SK-N-SH (cell line): ENCODE results near the gene TPRKB. TPM values are rescaled to one million over a fixed set of nuclear protein-coding genes. Genes with fewer than 3 reads are reported as not detected.

Source experiments
- CTCF ChIA-PET: fragments of 300-600, 350-600 bp; formaldehyde crosslinking; extraction: SDS; loops from one replicate; lab custom pipeline; 2021; lab: Yijun Ruan, JAX
- POLR2A ChIA-PET: fragments of 350-600 bp; sonication (Branson Sonifier 250); formaldehyde crosslinking; extraction: SDS; loops from one replicate; lab custom pipeline; 2020; ENCODE audit warnings: antibody characterized with exemption, inconsistent platforms; lab: Yijun Ruan, JAX
- DNase-seq: peaks from one replicate; pipeline ENCODE4 v3.0.0; 2012
- H2AFZ ChIP-seq: fragments of 200-600 bp; sonication (generic); 2 replicates; pipeline ENCODE4 v1.8.1; 2016; ENCODE audit warnings: antibody characterized with exemption, mild to moderate bottlenecking, low read depth
- H3F3A ChIP-seq: fragments of 200-600 bp; sonication (generic); replicated peaks from 2 replicates; pipeline ENCODE3; 2016; ENCODE audit warnings: antibody characterized with exemption, mild to moderate bottlenecking; ENCODE audit not compliant: insufficient read depth
- H3K27ac ChIP-seq, 2 experiments: fragments of 200-500 bp in 1 of 2; fragments of 200-600 bp in 1 of 2; sonication (Bioruptor generic) in 1 of 2; sonication (generic), shearing (Covaris generic) in 1 of 2; 2 replicates each; pipeline versions ENCODE4 v1.5.1 to v1.6.1; 2014 to 2016; ENCODE audit warnings: low read depth in 2 of 2, inconsistent platforms in 1 of 2, low read length in 1 of 2, mild to moderate bottlenecking in 1 of 2, mixed read lengths in 1 of 2
- H3K27me3 ChIP-seq: fragments of 200-600 bp; sonication (generic), shearing (Covaris generic); 2 replicates; pipeline ENCODE4 v1.6.1; 2016; ENCODE audit warnings: mixed run types; ENCODE audit not compliant: insufficient read depth
- H3K36me3 ChIP-seq, 2 experiments: fragments of 200-500 bp in 1 of 2; fragments of 200-600 bp in 1 of 2; sonication (Bioruptor generic) in 1 of 2; sonication (generic) in 1 of 2; replicated peaks in 1 of 2; 2 replicates each; pipeline versions ENCODE3 to v1.5.1; 2014 to 2016; ENCODE audit warnings: low read length in 1 of 2, mild to moderate bottlenecking in 1 of 2; ENCODE audit not compliant: insufficient read depth in 2 of 2, control insufficient read depth in 1 of 2
- H3K4me1 ChIP-seq, 2 experiments: fragments of 200-500 bp in 1 of 2; fragments of 200-600 bp in 1 of 2; sonication (Bioruptor generic) in 1 of 2; sonication (generic), shearing (Covaris generic) in 1 of 2; 2 replicates each; pipeline versions ENCODE4 v1.5.1 to v1.6.1; 2014 to 2016; ENCODE audit warnings: low read depth in 1 of 2, low read length in 1 of 2, mixed run types in 1 of 2; ENCODE audit not compliant: insufficient read depth in 2 of 2, control insufficient read depth in 1 of 2
- H3K4me2 ChIP-seq: fragments of 200-600 bp; sonication (generic), shearing (Covaris generic); 2 replicates; pipeline ENCODE4 v1.6.1; 2017; ENCODE audit warnings: mixed run types
- H3K4me3 ChIP-seq, 2 experiments: fragments of 200-500 bp in 1 of 2; fragments of 200-600 bp in 1 of 2; sonication (Bioruptor generic) in 1 of 2; sonication (generic), shearing (Covaris generic) in 1 of 2; 2 replicates each; pipeline versions ENCODE4 v1.5.1 to v1.8.1; 2014 to 2016; ENCODE audit warnings: low read depth in 2 of 2, inconsistent platforms in 1 of 2, low read length in 1 of 2, mild to moderate bottlenecking in 1 of 2, mixed read lengths in 1 of 2, moderate library complexity in 1 of 2
- H3K79me2 ChIP-seq: fragments of 200-600 bp; sonication (generic); 2 replicates; pipeline ENCODE4 v1.8.1; 2017; ENCODE audit warnings: mild to moderate bottlenecking; ENCODE audit not compliant: insufficient read depth
- H3K9ac ChIP-seq: fragments of 200-600 bp; sonication (generic); 2 replicates; pipeline ENCODE4 v1.6.1; 2017; ENCODE audit warnings: mixed run types
- H3K9me2 ChIP-seq: fragments of 200-600 bp; sonication (generic); 2 replicates; pipeline ENCODE4 v1.6.1; 2017; ENCODE audit warnings: mixed run types
- H3K9me3 ChIP-seq: fragments of 200-600 bp; sonication (generic); 2 replicates; pipeline ENCODE4 v1.6.1; 2017; ENCODE audit warnings: mixed run types, mild to moderate bottlenecking, moderate library complexity
- H4K20me1 ChIP-seq: fragments of 200-600 bp; sonication (generic); 2 replicates; pipeline ENCODE4 v1.6.1; 2017; ENCODE audit warnings: mild to moderate bottlenecking, mixed run types; ENCODE audit not compliant: insufficient read depth
- CHD2 ChIP-seq: fragments of 150-350 bp; IDR thresholded peaks from 2 replicates; pipeline ENCODE4 v1.6.1; 2018; ENCODE audit warnings: low read length; ENCODE audit not compliant: partially characterized antibody
- ELF1 ChIP-seq: IDR thresholded peaks from 2 replicates; pipeline ENCODE4 v1.4.0; 2012
- EP300 ChIP-seq, 2 experiments: IDR thresholded peaks; 2 replicates each; pipeline versions ENCODE4 v1.4.0 to v1.6.1; 2012; ENCODE audit warnings: borderline replicate concordance in 1 of 2, low read depth in 1 of 2, low read length in 1 of 2
- EZH2phosphoT487 ChIP-seq: fragments of 200-600 bp; sonication (generic); IDR thresholded peaks from 2 replicates; pipeline ENCODE4 v1.6.1; 2017; ENCODE audit warnings: low read depth, mixed run types, mild to moderate bottlenecking, antibody characterized with exemption, moderate library complexity, borderline replicate concordance
- FOXJ3 ChIP-seq: sonication (generic); formaldehyde crosslinking; IDR thresholded peaks from 2 replicates; pipeline ENCODE4 v1.5.1; 2020; ENCODE audit warnings: mild to moderate bottlenecking, missing genetic modification reagents
- NFIC ChIP-seq: IDR thresholded peaks from 2 replicates; pipeline ENCODE4 v1.4.0; 2012; ENCODE audit warnings: borderline replicate concordance
- NRF1 ChIP-seq: IDR thresholded peaks from 2 replicates; pipeline ENCODE4 v1.6.1; 2012; ENCODE audit warnings: low read depth, mild to moderate bottlenecking, low read length
- POLR2AphosphoS5 ChIP-seq: IDR thresholded peaks from 2 replicates; pipeline ENCODE4 v1.6.1; 2012; ENCODE audit warnings: low read depth, low read length
- RCOR1 ChIP-seq: fragments of 150-350 bp; IDR thresholded peaks from 2 replicates; pipeline ENCODE4 v1.6.1; 2017; ENCODE audit warnings: antibody characterized with exemption, low read length
- SMC3 ChIP-seq: IDR thresholded peaks from 2 replicates; pipeline ENCODE4 v1.6.1; 2012; ENCODE audit warnings: low read depth, low read length, improper control_type of control experiment
- TEAD4 ChIP-seq: IDR thresholded peaks from 2 replicates; pipeline ENCODE4 v1.4.0; 2012; ENCODE audit warnings: mild to moderate bottlenecking, borderline replicate concordance; ENCODE audit not compliant: insufficient read depth
- WGBS: methylation state at CpG from one replicate; pipeline ENCODE4 v1.1.6; 2017; ENCODE audit warnings: low lambda C conversion rate; 5-methylcytosine and 5-hydroxymethylcytosine counted together
- polyA plus RNA-seq, 3 experiments: library from polyadenylated mRNA; depleted of rRNA; stranded (reverse); fragments of >200 nt; gene quantifications; 2 replicates each; pipeline ENCODE4 v1.2.3, GENCODE V29; 2012
- TF ChIP-seq, protein P1 (sequence below): IDR thresholded peaks from 2 replicates; pipeline ENCODE4 v1.4.0; 2012; ENCODE audit warnings: low read depth, borderline replicate concordance
- TF ChIP-seq, protein P2 (sequence below): fragments of 150-350 bp; IDR thresholded peaks from 2 replicates; pipeline ENCODE4 v1.6.1; 2016; ENCODE audit warnings: mild to moderate bottlenecking, low read depth, low read length
- TF ChIP-seq, protein P3 (sequence below): IDR thresholded peaks from 2 replicates; pipeline ENCODE4 v1.4.0; 2012; ENCODE audit warnings: low read depth, borderline replicate concordance
- TF ChIP-seq, protein P4 (sequence below): fragments of 200-600 bp; sonication (generic); IDR thresholded peaks from 2 replicates; pipeline ENCODE4 v1.6.1; 2017; ENCODE audit warnings: antibody characterized with exemption, mild to moderate bottlenecking, moderate library complexity
- TF ChIP-seq, protein P5 (sequence below): fragments of 150-350 bp; IDR thresholded peaks from 2 replicates; pipeline ENCODE4 v1.6.1; 2017; ENCODE audit warnings: antibody characterized with exemption, low read length, low read depth, borderline replicate concordance

TPRKB gene
- polyA plus RNA-seq, 1 of the 3 experiments (the other 2 are of a cell fraction), result 32.1 TPM

DNA sequence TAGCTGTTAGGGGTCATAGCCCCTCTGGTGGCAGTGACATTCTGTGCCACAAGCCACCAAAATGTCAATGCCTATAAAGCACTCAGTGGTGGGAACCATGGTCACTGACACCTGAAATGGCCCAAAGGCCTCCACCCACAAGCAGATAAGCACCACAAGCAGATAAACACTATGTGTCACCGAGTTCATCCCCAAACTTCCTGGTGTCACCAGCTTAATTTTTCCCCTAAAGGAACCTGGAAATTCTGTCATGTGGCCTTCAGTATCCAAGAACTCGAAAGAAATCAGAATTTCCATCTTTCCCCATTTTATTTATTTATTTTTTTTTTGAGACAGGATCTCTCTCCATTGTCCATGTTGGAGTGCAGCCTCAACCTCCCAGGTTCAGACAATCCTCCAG, 3.6 kb upstream of the TPRKB start:
- CTCF ChIA-PET, result interaction anchor here (1.2 kb wide), 1 partner anchor 83 kb away, joined by 4 read pairs; no protein-coding TSS in a partner anchor
- H3K4me3 ChIP-seq, result no peak overlapping the region
- no peaks in the 10 kb centered on the region for H3K27me3 ChIP-seq
- peaks cover 7% of the 10 kb centered on the region in 2 experiments for H3K36me3 ChIP-seq
- peaks cover 22% of the 10 kb centered on the region for H3F3A ChIP-seq
- WGBS, result 80% methylated on average over 2 of the region's 2 CpGs
- no peaks in the 10 kb centered on the region for H3K9me3 ChIP-seq
- H3K9ac ChIP-seq, result no peak overlapping the region
- no peak overlapping the region for H2AFZ ChIP-seq
- peaks cover 4 to 6% of the 10 kb centered on the region in 2 experiments; a peak in 3 of 4 replicates for H3K4me1 ChIP-seq
- H3K79me2 ChIP-seq, result peaks cover 12% of the 10 kb centered on the region
- POLR2A ChIA-PET, result no interaction called here
- no peaks in the 10 kb centered on the region for H3K9me2 ChIP-seq
- no peak for DNase-seq
- H3K4me2 ChIP-seq, result no peak overlapping the region
- no peaks in the 10 kb centered on the region for H4K20me1 ChIP-seq
- TF ChIP-seq, protein P1, sequence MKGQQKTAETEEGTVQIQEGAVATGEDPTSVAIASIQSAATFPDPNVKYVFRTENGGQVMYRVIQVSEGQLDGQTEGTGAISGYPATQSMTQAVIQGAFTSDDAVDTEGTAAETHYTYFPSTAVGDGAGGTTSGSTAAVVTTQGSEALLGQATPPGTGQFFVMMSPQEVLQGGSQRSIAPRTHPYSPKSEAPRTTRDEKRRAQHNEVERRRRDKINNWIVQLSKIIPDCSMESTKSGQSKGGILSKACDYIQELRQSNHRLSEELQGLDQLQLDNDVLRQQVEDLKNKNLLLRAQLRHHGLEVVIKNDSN, result no peak
- TF ChIP-seq, protein P2, sequence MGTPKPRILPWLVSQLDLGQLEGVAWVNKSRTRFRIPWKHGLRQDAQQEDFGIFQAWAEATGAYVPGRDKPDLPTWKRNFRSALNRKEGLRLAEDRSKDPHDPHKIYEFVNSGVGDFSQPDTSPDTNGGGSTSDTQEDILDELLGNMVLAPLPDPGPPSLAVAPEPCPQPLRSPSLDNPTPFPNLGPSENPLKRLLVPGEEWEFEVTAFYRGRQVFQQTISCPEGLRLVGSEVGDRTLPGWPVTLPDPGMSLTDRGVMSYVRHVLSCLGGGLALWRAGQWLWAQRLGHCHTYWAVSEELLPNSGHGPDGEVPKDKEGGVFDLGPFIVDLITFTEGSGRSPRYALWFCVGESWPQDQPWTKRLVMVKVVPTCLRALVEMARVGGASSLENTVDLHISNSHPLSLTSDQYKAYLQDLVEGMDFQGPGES, result no peak
- TF ChIP-seq EP300 (IDR thresholded peaks at IDR 0.05; ENCODE audit: borderline replicate concordance in 1 of 2, low read depth in 1 of 2, low read length in 1 of 2), result no peak
- TF ChIP-seq, protein P3, sequence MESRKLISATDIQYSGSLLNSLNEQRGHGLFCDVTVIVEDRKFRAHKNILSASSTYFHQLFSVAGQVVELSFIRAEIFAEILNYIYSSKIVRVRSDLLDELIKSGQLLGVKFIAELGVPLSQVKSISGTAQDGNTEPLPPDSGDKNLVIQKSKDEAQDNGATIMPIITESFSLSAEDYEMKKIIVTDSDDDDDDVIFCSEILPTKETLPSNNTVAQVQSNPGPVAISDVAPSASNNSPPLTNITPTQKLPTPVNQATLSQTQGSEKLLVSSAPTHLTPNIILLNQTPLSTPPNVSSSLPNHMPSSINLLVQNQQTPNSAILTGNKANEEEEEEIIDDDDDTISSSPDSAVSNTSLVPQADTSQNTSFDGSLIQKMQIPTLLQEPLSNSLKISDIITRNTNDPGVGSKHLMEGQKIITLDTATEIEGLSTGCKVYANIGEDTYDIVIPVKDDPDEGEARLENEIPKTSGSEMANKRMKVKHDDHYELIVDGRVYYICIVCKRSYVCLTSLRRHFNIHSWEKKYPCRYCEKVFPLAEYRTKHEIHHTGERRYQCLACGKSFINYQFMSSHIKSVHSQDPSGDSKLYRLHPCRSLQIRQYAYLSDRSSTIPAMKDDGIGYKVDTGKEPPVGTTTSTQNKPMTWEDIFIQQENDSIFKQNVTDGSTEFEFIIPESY, result no peak
- TF ChIP-seq TEAD4, result no peak
- TF ChIP-seq ELF1, result no peak
- no peak overlapping the region for H3K27ac ChIP-seq

DNA sequence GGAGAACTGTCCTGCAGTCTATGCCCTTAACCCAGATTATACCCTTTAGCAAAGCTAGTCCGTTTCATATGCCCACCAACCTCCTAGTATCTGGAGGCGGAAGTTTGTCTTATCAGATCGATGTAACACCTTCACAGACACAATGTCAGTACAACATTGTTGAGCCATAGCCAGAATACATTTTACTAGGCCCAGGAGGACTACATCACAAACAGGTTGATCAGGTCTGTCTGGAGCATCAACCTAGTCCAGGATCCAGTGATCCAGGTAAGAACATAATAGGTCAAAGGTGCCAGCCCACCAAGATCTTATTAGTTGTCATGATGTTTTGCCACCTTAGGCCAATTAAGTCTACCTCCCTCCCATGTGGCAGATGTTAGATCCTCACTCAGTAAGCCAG, 2.0 kb upstream of the TPRKB start:
- no peaks in the 10 kb centered on the region for H4K20me1 ChIP-seq
- POLR2A ChIA-PET, result no interaction called here
- H3K9me3 ChIP-seq, result no peaks in the 10 kb centered on the region
- H3K36me3 ChIP-seq, result peaks cover 6% of the 10 kb centered on the region in 2 experiments
- peaks cover 28% of the 10 kb centered on the region for H3K79me2 ChIP-seq
- no peak overlapping the region for H3K4me3 ChIP-seq
- H3K4me2 ChIP-seq, result no peak overlapping the region
- CTCF ChIA-PET, result interaction anchor here (0.6 kb wide), 1 partner anchor 8 kb away, joined by 3 read pairs; no protein-coding TSS in a partner anchor
- H3K4me1 ChIP-seq, result peaks cover 6 to 8% of the 10 kb centered on the region in 2 experiments; a peak in 3 of 4 replicates
- WGBS, result 89% methylated on average over 3 of the region's 3 CpGs
- no peak for DNase-seq
- no peaks in the 10 kb centered on the region for H3K9me2 ChIP-seq
- no peaks in the 10 kb centered on the region for H3K27me3 ChIP-seq
- H2AFZ ChIP-seq, result no peak overlapping the region
- H3F3A ChIP-seq, result peaks cover 25% of the 10 kb centered on the region
- TF ChIP-seq SMC3 (no peak), CHD2 (no peak), NFIC (no peak), NRF1 (no peak), EZH2phosphoT487 (no peak), FOXJ3 (CRISPR knock-in tag) (no peak), POLR2AphosphoS5 (no peak), ELF1 (no peak), RCOR1 (no peak)
- TF ChIP-seq, protein P4, sequence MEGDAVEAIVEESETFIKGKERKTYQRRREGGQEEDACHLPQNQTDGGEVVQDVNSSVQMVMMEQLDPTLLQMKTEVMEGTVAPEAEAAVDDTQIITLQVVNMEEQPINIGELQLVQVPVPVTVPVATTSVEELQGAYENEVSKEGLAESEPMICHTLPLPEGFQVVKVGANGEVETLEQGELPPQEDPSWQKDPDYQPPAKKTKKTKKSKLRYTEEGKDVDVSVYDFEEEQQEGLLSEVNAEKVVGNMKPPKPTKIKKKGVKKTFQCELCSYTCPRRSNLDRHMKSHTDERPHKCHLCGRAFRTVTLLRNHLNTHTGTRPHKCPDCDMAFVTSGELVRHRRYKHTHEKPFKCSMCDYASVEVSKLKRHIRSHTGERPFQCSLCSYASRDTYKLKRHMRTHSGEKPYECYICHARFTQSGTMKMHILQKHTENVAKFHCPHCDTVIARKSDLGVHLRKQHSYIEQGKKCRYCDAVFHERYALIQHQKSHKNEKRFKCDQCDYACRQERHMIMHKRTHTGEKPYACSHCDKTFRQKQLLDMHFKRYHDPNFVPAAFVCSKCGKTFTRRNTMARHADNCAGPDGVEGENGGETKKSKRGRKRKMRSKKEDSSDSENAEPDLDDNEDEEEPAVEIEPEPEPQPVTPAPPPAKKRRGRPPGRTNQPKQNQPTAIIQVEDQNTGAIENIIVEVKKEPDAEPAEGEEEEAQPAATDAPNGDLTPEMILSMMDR, result no peak
- TF ChIP-seq, protein P2, result no peak
- TF ChIP-seq, protein P5, sequence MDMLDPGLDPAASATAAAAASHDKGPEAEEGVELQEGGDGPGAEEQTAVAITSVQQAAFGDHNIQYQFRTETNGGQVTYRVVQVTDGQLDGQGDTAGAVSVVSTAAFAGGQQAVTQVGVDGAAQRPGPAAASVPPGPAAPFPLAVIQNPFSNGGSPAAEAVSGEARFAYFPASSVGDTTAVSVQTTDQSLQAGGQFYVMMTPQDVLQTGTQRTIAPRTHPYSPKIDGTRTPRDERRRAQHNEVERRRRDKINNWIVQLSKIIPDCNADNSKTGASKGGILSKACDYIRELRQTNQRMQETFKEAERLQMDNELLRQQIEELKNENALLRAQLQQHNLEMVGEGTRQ, result no peak
- TF ChIP-seq, protein P1, result no peak
- no peak overlapping the region for H3K27ac ChIP-seq
- H3K9ac ChIP-seq, result no peak overlapping the region
